Stimulated activated CD8-positive, alpha-beta memory T cell treated with anti-CD3 and anti-CD28 coated beads, Interleukin-4, amount 100 ng/mL, for 4 hours (primary cell): Measurements from ENCODE around the gene VWA5B1.

Experiments
- DNase-seq, 2 donors: peaks; one replicate each; pipeline ENCODE4 v3.0.0-alpha.2; 2020; ENCODE audit warnings: low read depth in 2 of 2, low spot score in 1 of 2

The VWA5B1 gene

DNA sequence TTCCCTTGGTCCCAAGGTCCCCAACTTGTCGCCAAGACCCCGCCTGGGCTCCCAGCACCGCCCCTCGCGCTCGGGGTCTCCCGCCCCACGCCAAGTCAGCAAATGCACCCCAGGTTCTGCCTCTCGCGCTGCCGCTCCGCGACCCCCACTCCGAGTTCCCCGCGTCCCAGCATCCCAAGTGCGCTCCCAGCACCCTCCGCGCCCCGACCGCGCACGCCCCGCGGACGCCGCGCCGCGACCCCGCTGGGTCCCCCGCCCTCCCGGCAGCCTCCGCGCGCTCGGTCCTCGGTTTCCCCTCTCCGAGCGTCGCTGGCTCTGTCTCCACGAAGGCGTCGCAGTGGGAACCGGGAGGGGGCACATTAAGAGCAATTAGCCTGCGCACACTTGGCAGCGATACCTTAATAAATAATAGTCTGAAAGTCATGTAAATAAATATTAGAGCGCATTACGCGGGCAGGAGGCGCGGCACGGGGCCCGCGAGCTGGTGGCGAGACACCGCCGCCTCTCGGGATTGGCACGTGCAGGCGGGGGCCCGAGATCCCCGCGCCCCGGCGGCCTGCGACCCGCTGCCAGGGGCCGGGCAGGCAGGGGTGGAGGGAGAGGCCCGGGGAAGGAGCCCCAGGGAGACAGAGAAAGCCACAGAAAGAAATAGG lies 75.9 kb downstream of the VWA5B1 start:
- no peak for DNase-seq

DNA sequence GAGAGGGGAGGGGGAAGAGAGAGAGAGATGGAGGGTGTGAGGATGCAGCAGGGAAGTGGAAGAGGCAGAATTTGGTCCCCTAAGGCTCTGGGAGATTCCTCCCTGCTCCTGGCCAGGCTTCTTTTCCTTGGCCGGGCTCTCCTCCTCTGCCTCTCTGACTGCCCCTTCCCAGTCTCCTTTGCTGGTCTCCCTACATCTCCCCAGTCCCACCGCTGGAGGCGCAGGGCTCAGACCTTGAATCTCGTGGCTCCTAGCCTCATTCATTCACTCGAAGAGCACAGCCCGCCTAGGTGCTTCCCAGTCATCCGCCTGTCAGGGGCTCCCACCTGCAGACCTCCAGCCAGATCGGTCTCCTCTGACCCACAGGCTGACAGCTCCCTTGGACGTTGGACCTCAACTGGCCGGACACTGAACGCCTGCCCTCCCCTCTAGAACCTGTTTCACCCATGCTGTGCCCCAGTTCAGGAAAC lies 76.5 kb downstream of the VWA5B1 start:
- no peak for DNase-seq

DNA sequence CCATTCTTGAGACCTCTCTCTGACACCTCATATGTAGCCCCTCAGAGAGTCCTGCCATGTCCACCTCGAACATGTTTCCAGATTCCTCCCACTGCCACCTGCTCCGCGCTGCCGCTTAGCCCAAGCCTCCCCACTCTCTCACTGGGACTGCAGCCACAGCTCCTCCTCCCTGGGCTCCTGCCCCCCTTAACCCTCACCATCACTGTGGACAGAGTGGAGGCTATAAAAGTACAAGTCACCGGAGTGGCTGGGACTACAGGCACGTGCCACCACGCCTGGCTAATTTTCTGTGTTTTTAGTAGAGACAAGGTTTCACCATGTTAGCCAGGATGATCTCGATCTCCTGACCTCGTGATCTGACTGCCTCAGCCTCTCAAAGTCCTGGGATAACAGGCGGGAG lies 77.0 kb downstream of the VWA5B1 start:
- no peak for DNase-seq

DNA sequence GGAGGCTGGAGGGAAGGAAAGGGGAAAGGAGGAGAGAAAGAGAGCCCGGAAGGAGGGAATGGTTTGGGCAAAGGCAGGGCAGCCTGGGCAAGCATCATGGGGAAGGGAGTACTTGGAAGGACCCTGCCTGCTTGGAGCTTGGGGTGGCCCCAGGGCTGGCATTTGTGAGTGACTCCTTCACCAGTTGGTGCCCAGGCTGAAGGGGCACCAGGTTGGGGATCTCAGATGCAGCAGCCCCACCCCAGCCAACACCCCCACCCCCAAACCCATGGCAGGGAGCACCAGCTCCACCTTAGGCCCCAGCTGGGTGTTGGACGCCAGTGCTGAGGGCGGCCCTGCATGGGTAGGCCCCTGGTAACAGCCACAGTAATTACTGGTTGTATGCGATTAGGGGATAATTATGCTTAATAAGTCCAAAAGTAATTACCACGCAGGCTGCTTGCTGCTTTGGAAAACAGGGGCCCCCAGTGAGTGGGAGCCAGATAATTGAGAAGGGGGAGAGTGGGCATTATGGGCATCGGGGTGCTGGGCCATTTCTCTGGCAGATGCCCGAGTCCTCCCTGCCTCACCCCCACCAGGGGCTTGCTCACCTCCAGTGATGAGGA lies 78.3 kb downstream of the VWA5B1 start:
- DNase-seq: no peak

DNA sequence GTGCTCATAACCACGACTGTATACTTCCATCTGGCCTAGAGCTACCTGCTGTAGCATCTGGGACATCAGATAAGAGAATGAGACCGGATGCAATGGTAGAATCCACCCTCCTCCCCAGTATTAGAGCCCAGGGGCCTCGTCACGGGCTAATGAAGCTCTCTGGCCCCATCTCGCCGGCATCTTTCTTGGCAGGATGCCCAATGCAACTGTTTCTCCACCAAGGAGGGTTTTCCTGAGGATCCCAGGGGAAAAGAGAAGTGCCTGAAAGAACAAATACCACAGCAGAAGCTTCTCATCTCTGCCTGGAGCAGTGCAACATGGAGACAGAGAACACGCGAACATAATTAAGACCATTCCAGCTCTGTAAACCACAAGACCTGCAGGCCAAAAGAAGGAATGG lies 80.0 kb downstream of the VWA5B1 start:
- DNase-seq: no peak

DNA sequence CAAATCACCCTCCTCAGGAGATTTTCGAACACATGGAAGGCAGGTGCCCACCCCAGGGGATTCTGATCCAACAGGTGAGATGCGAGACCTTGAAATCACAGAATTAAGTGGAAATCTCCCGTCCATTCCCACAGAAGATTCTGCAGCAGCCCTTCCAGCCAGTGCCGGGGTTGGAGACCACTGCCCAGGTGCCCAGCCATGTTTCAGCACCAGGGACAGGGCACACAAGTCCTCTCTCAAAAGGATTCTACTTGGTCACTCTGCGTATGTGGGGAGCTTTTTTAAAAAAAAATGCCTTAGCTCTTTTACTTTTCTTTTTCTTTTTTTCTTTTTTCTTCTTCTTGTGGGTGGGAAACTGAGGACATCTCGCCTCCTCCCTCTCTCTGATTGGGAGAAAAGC lies 80.7 kb downstream of the VWA5B1 start:
- no peak for DNase-seq

DNA sequence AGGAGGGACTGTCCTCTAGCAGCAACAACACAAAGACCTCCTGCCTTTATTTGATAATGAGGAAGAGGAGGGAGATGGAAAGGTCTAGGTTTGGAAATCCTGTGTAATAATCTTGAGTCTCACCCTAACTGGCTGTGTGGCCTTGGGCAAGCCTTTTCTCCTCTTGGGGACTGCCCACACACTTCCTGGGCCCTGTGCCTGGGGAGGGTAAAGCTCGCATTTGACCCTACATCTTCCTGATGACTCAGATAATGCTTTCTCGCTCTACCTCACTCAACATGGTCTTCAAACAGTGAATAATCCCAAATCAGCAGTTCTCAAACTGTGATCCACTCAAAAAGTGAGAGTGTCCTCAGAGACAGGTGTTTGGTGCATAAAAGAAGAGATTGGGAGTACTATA lies 81.2 kb downstream of the VWA5B1 start:
- no peak for DNase-seq

DNA sequence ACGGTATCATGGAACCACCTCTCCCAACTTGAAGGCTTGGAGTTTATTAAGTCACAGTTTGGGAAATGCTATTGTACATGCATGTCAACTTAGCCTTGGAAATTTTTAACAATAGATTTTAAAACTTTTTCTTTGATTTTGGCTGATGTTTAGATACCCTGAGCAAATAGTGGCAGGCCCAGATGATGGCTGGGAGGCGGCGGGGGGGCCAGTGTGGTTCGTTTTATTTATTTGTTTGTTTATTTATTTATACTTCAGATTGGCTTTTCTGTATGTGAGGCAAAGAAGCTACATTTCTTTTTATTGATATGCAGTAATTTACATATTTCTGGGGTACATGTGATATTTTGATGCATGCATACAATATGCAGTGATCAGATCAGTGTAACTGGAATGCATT lies 82.0 kb downstream of the VWA5B1 start:
- no peak for DNase-seq

DNA sequence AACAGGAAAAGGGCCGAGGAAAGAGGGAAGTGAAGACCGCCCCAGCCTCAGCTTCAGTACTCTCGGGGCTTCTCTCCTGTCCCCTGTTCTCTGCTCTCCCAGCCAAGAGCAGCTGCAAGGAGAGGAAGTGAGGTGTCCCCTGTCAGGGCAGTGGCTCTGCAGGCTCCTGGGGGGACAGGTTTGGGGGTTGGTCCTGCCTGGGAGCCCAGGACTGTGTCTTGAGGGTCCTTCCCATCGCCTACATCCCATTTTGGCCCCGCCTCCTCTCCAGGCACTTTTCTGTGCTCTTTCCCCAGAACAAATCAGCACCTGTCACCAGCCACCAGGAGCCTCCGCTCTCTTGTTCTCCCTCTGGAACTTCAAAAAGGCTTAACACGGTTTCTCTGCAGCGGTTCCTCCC lies 82.6 kb downstream of the VWA5B1 start:
- no peak for DNase-seq

DNA sequence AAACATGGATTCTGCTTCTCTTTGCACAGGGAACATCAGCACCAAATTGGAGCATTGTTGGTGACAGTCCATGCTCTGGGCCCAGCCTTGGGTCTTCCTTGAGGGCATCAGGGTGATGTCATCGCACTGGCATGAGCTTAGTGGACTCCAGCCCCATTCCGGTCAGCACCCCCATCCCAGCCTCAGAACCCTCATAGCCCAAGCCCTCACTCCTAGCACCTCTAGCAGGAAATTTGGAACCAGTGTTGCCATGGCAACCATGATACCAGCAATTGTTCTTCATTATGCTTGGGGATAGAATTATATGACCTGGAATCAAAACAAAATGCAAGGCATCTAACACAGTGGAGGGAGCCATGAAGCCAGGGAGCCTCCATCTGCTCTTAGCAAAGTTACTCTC lies 83.1 kb downstream of the VWA5B1 start:
- DNase-seq: no peak

DNA sequence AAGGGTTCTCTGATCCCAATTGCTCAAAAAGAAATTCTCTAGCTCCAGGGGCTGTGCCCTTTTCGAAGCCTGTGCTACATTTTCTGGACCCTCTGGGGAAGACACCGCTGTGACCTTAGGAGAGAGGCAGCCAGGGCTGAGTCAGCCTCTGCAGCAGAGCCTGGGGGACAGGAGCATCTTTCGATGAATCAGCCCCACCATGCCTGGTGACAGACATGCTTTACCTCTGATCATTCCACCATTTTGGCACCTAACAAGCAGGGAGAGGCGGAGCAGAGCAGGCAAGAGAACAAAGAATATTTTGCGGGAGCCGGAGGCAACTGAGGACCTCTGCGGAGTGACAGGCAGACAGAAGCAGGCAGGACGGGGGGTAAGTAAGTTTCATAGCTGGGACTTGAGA lies 84.9 kb downstream of the VWA5B1 start:
- DNase-seq: no peak

DNA sequence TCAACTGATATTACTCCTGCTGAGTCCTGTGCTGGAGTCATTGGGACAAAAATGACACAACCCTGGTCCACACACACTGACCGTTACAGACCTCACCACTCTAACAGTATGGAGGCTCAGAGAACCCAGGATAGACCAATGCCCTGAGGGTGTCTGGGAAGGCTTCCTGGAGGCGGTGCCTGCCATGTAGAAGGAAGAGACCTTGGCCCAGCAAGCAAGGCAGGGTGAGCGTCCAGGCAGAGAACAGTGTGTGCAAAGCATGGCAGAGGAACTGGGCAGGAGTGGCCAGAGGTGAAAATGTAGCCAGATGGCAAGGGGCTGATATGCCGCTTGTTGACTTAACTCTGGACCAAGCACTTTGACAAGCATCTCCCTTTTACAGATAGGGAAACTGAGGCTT lies 85.5 kb downstream of the VWA5B1 start:
- DNase-seq: no peak

DNA sequence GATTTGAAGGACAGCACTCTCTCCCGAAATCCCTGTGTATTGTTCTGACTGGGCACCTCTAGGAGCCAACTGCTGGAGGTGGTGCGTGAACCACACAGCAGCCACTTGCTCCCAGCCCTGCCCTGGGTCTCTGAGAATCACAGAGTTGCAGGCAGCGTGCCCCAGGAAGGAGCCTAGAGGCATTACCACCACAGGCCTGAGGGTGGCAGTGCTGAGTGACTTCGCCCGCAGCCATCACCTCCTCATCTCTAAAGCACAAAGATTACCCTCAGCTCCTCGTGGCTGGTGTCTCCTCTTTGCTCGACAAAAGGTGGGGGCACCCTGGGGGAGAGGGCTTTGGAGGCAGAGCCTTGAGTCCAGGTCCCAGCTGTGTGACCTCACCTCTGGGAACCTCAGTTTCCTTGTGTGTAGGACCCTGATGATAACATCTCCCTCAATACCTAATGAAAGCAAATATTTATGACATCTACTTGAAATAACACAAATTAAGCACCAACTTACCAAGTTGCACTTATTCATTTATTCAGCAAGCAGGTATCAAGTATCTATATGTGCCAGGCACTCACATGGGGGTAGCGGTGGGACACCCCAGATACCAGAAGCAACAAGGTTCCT lies 86.3 kb downstream of the VWA5B1 start:
- DNase-seq: peak in 1 of 2 donors; percentile 22

DNA sequence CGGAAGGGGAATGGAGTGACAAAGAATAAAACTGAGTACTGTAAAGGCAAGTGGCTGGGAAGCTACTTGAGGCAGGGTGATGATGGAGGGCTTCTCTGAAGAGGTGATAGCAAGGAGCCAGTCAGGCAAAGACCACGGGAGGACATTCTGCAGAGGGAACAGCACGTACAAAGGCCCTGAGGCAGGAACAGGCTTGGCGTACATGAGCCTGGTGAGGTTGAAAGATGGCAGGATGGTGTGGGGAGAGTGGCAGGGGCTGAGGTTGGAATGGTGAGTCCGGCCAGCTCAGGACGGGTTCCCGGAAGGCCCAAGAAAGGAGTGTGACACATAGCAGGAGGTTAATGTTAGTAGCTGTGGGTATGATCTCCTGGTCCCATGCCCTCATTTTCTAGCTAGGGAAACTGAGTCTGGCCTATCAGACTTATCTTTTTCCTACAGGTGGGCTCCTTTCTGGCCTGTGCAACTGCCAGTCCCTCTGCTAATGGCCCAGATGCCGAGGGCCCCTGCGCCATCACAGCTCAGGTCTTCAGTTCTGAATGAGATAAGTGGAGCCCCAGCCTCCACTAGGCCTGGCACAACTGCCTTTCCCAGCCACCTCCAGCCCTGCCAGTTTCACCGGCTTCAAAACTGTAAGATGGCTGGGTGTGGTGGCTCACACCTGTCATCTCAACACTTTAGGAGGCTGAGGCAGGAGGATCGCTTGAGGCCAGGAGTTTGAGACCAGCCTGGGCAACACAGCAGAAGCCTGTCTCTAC lies 87.0 kb downstream of the VWA5B1 start:
- DNase-seq: no peak

DNA sequence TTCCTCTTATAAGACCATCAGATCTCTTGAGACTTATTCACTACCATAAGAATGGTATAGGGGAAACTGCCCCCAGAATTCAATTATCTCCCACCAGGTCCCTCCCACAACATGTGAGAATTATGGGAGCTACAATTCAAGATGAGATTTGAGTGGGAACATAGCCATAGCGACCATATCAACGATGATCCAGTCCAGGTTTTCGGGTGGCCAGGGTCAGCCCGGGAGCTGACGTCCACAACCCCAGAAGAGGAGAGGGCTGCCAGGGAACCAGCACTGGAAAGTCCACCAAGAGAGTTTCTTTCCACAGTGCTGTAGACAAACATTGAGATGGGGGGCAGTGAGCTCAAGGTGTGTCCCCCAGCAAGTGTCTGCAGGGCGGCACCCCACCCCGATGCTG lies 88.4 kb downstream of the VWA5B1 start:
- no peak for DNase-seq

DNA sequence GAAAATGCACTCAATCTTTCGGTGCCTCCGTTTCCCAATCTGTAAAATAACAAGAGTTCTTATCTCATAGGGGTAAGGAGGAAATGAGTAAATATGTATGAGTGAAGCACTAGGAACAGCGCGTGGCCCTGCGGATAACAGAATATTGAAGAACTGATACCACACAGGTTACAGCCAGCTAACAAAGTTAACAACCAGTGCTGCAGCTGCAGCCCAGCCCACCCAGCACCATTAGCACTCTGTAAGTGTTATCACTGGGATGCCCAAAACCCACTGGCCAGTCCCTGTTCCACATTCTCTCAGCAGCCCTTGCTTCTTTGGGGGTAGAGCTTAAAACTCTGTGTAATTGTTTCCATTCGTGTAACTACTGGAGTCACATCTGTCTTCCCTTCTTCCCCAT lies 89.5 kb downstream of the VWA5B1 start:
- no peak for DNase-seq

DNA sequence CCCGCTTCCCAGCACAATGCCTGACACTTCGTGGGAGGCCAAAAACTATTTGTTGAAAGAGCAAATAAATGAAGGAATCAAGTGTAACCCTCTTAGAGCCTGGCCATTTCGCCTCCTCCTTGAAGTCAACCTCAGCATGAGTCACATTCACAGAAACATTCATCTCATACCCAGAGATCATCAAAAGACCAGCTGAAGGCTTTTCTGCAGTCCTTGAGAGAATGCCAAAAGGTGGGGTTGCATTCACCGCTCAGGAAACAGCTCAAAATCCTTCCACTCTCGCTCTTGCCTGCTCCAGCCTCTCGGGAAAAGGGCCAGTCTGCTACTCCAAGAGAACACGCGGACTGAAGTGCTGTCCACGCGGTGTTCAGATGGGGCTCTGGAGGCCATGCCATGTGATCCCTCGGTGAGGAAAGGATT lies 90.0 kb downstream of the VWA5B1 start:
- DNase-seq: no peak

DNA sequence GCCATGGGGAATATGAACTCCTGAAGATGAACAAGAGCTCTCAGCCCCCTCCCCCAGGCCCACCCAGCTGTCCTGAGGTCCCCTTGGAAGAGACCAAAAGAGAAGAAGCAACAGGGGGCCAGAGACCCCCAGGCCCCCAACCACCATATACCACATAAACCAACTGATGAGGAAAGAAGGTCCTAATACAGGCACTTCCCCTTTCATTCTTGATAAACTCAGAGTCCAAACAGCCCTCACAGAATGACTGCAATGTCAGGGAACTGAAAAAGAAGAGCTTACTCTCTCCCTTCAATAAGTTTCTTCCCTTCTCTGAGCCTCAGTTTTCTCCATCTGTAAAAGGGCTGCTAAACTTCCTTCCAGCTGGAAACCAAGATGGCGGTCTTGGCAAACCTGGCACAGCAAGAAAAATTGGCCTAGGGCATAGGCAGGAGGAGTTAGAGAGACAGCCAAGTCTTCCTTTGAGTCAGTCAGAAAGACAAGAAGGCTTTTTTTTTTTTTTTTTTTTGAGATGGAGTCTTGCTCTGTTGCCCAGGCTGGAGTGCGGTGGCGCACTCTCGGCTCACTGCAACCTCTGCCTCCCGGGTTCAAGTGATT lies 90.5 kb downstream of the VWA5B1 start:
- DNase-seq: no peak

DNA sequence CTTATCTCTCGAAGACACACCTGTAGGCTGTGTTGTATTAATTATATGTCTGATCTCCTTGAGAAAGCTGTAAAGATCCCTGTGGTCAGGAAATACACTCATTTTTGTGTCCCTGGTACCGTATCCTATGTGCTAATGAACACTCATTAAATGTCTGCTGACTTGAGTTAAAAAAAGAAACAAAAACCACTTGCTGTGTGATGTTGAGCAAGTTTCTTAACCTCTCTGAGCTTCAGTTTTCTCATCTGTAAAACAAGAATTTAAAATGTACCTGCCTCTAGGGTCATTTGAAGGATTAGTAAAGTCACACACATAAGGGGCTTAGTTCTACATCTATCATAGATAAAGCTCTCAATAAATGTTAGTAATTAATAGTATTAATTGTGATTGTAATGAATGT lies 91.3 kb downstream of the VWA5B1 start:
- DNase-seq: no peak

DNA sequence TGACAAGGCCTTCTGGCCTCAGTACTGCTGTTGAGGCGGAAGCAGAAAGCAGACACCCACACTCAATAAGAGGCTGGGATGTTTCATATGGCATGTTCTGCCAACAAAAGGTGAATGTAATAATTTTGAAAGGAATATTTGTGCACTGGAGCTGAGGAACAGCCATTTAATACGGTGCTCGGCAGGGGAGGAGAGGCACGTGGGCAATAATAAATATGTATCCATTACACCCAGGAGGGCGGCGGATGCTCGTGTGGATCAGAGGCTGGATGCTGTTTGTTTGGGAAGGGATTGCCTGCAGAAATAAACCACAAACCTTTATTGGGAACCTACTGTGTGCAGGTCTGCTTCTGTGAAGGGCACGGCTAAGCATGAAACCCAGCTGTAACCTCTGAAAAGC lies 92.0 kb downstream of the VWA5B1 start:
- DNase-seq: no peak

DNA sequence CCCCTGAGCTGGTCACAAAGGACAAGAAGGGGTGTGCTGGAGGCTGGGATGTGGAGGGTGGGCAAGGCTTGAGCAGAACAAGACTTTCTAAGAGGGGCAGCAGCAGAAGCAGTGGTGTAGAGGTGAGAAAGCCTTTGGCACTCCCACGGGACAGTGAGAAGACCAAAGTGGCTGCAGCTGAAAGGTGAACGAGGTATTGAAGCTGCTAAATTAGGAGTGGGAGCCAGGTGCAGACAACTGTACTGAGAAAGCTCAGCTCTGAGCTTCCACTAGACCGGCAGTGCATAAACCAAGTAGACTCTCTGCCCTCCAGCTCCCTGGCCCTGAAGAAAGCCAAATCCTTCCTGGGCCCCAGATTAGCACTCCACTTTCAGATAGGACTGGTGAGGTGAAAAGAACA lies 93.0 kb downstream of the VWA5B1 start:
- no peak for DNase-seq

DNA sequence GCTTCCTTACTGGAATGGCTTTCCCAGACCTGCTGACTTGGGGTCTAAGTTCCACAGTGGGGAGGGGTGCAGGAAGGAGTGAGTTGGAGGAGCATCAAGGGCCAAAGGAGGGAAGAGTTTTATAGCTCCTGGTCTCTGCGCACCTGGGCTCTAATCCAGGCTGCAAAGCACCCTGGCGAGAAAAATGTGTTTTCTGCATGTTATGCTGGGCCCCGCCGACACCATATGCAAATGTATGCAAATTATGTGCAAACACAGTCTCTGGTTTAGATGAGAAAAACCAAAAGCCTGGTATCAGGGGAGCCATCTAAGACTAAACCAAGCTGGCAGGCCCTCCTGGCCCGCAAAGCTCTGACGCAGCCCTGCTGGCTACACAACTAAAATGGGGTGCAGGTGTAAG lies 95.0 kb downstream of the VWA5B1 start:
- no peak for DNase-seq
